Progenitor cell of endocrine pancreas (in vitro differentiated cells): Measurements from ENCODE around the gene KRTAP4-11. TPM values are rescaled to one million over a fixed set of nuclear protein-coding genes. Genes with fewer than 3 reads are reported as not detected.
"Not testable (repeated sequence)": the region's sequence is repeated elsewhere in the genome, so short reads cannot be mapped to it uniquely, and the experiment has no call there.

Experiments
- DNase-seq: peaks from one replicate; pipeline ENCODE4 v3.0.0; 2021; ENCODE audit warnings: low spot score; ENCODE audit not compliant: unreplicated experiment
- H3K27ac Mint-ChIP-seq: 2 replicates; pipeline ENCODE4 v1.8.0; 2021; ENCODE audit warnings: mild to moderate bottlenecking, moderate library complexity, mixed read lengths
- H3K27me3 Mint-ChIP-seq: 2 replicates; pipeline ENCODE4 v1.8.0; 2021; ENCODE audit warnings: mixed read lengths
- H3K36me3 Mint-ChIP-seq: 2 replicates; pipeline ENCODE4 v1.8.0; 2022; ENCODE audit warnings: mixed read lengths; ENCODE audit not compliant: insufficient read depth
- H3K4me1 Mint-ChIP-seq: 2 replicates; pipeline ENCODE4 v1.8.0; 2021; ENCODE audit warnings: low read depth, mixed read lengths
- H3K4me3 Mint-ChIP-seq: 2 replicates; pipeline ENCODE4 v1.8.0; 2021; ENCODE audit warnings: low read depth, mild to moderate bottlenecking, moderate library complexity, mixed read lengths
- H3K9me3 Mint-ChIP-seq: 2 replicates; pipeline ENCODE4 v1.8.0; 2021; ENCODE audit warnings: low read depth, mixed read lengths
- total RNA-seq: library from RNA; stranded (reverse); gene quantifications from 2 replicates; pipeline ENCODE4 v1.2.1, GENCODE V29; 2021
- TF ChIP-seq, protein P1 (sequence below): fragments of 200-600 bp; sonication (generic); IDR thresholded peaks from one replicate; pipeline ENCODE4 v1.5.0; 2021; ENCODE audit warnings: antibody characterized with exemption, mild to moderate bottlenecking; ENCODE audit not compliant: unreplicated experiment

The KRTAP4-11 gene
- total RNA-seq, 1 donor from 2014 or later = not detected

- no peaks in the 10 kb centered on the region for H3K36me3 Mint-ChIP-seq
- no peak for DNase-seq
- no peak overlapping the region for H3K27ac Mint-ChIP-seq
- TF ChIP-seq, protein P1, sequence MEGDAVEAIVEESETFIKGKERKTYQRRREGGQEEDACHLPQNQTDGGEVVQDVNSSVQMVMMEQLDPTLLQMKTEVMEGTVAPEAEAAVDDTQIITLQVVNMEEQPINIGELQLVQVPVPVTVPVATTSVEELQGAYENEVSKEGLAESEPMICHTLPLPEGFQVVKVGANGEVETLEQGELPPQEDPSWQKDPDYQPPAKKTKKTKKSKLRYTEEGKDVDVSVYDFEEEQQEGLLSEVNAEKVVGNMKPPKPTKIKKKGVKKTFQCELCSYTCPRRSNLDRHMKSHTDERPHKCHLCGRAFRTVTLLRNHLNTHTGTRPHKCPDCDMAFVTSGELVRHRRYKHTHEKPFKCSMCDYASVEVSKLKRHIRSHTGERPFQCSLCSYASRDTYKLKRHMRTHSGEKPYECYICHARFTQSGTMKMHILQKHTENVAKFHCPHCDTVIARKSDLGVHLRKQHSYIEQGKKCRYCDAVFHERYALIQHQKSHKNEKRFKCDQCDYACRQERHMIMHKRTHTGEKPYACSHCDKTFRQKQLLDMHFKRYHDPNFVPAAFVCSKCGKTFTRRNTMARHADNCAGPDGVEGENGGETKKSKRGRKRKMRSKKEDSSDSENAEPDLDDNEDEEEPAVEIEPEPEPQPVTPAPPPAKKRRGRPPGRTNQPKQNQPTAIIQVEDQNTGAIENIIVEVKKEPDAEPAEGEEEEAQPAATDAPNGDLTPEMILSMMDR = no peak
- no peaks in the 10 kb centered on the region for H3K9me3 Mint-ChIP-seq
- H3K27me3 Mint-ChIP-seq = peaks cover 13% of the 10 kb centered on the region
- no peak overlapping the region for H3K4me3 Mint-ChIP-seq
- H3K4me1 Mint-ChIP-seq = peaks cover 6% of the 10 kb centered on the region
Measured at GRCh38 chr17:41121742-41122141, 3.6 kb upstream of the KRTAP4-11 start.

GRCh38 chr17:41119696-41120690 is 1.8 kb upstream of the KRTAP4-11 start:
- not testable (repeated sequence) for H3K9me3 Mint-ChIP-seq, H3K4me3 Mint-ChIP-seq, H3K36me3 Mint-ChIP-seq, DNase-seq, H3K27ac Mint-ChIP-seq
- H3K27me3 Mint-ChIP-seq = peaks cover 13% of the 10 kb centered on the region
- peaks cover 16% of the 10 kb centered on the region for H3K4me1 Mint-ChIP-seq

- DNase-seq = no peak
- Mint-ChIP-seq H3K36me3 (no peaks in the 10 kb centered on the region), H3K27ac (no peak overlapping the region), H3K9me3 (no peaks in the 10 kb centered on the region), H3K27me3 (peaks cover 13% of the 10 kb centered on the region), H3K4me3 (no peak overlapping the region), H3K4me1 (peaks cover 21% of the 10 kb centered on the region)
- TF ChIP-seq, protein P1 = no peak
Measured at GRCh38 chr17:41118721-41119120, 548 bp upstream of the KRTAP4-11 start.

DNA sequence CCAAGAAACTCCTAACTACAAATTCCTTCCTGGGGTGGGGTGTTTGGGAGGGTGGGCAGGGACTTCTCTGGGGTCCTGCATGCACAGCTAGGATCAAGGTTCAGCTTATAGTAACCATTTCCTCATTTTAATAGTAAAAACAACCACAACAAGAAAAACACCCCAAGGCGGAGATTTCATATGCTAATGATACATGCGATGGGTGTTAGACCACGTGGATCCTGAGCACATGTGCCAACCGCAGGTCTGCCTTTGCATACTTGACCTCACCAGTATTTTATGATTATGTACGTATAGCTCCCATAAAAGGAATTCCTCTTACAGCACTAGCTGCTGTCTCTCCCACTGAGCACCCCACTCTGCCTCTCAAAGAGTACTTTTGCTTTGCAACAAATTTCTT is 1.9 kb downstream of the KRTAP4-11 start:
- no peaks in the 10 kb centered on the region for H3K36me3 Mint-ChIP-seq
- TF ChIP-seq, protein P1 = no peak
- peaks cover 15% of the 10 kb centered on the region for H3K4me1 Mint-ChIP-seq
- no peak overlapping the region for H3K27ac Mint-ChIP-seq
- H3K9me3 Mint-ChIP-seq = peaks cover 2% of the 10 kb centered on the region
- no peak overlapping the region for H3K4me3 Mint-ChIP-seq
- DNase-seq = no peak
- peaks cover 8% of the 10 kb centered on the region for H3K27me3 Mint-ChIP-seq

DNA sequence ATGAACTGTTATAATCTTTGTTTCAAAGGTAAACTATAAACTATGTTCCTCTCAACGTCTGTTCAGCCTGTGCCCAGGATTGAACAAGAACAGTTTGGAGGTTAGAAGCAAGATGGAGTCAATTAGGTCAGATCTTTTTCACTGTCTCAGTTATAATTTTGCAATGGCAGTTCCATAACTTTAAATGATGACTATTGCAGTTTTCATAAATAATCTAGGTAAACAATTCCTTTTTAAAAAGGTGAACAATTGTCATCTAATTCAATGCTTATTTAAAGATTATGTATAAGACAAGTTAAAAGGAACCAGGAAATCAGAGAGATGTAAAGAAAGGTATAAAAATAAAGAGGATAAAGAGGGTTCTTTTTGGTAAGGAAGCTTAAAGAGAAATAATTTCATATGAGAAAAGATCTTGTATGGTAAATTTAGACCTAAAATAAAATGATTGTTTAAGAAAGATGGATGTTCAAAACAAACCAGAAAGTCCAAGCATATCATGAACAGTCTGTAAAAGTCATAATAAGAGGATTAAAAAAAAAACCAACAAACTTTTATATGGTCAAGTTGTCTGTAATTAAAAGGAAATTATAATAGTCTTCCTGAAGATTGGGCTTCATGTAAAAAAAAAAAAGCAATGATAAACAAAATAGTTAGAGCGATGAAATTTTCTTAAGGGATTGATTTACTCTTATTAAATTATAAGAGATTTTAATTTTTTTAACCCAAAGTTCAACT is 6.9 kb downstream of the KRTAP4-11 start:
- H3K27ac Mint-ChIP-seq = no peak overlapping the region
- peaks cover 21% of the 10 kb centered on the region for H3K4me1 Mint-ChIP-seq
- DNase-seq = no peak
- no peaks in the 10 kb centered on the region for H3K36me3 Mint-ChIP-seq
- H3K4me3 Mint-ChIP-seq = no peak overlapping the region
- H3K9me3 Mint-ChIP-seq = peaks cover 12% of the 10 kb centered on the region
- H3K27me3 Mint-ChIP-seq = no peaks in the 10 kb centered on the region
- TF ChIP-seq, protein P1 = no peak

GRCh38 chr17:41108728-41109386 is 9.3 kb downstream of the KRTAP4-11 start:
- not testable (repeated sequence) for H3K4me1 Mint-ChIP-seq, H3K27me3 Mint-ChIP-seq, H3K36me3 Mint-ChIP-seq, H3K27ac Mint-ChIP-seq, DNase-seq, H3K4me3 Mint-ChIP-seq
- H3K9me3 Mint-ChIP-seq = peaks cover 12% of the 10 kb centered on the region
